Activated CD4-positive, alpha-beta T cell treated with anti-CD3 and anti-CD28 coated beads, Interleukin-2, amount 50 U/mL, for 4 hours (primary cell): ENCODE data around the gene CEP97.
A peak's percentile ranks its signal among the peaks of the same experiment; 100 is the strongest.

ENCODE experiments used
- DNase-seq, 2 experiments: peaks; one replicate each; pipeline ENCODE4 v3.0.0-alpha.2; 2020

The CEP97 gene

DNA sequence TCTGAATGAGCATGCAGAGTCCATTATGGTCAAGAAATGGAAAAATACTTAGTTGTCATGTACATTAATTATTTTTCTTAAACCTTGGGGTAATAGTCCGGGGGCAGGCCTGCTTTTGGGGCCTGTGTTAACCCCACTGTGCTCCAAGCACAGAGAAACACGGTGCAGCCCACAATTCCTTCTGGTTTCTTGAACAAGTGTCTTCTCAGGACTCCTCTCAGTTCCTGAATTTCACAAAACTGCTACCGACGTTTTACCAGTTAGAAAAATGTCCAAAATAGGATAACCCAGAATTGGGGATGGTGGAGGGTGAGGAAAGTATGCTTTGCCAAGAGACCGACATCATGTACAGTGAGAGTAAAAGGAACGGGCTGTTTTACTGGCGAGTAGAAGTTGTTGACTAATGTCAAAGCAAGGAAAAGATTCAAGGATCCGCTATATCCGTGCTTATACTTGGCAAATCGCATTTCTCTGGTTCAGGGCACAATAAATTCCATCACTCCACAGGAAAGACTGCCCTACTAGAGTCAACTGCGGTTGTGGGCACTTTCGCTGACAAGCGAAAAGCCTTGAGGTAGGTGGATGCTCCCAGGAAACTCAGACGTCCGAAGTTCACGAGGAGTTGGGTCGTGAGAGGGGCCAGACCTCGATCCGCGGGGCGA, 54.1 kb downstream of the CEP97 start:
- DNase-seq: no peak

- peak; percentile 93 to 94 for DNase-seq
These were observed 54.8 kb downstream of the CEP97 start, which contains the start of gene NXPE3 for GRCh38 chr3:101779047-101779821. NXPE3 (plus strand) TSS chr3:101779211; CDS start chr3:101785597, 6,386 bp downstream.

- DNase-seq: no peak
These were observed 55.5 kb downstream of the CEP97 start for GRCh38 chr3:101779822-101780381.

- DNase-seq: no peak
These were observed 56.2 kb downstream of the CEP97 start for GRCh38 chr3:101780661-101781060.

DNA sequence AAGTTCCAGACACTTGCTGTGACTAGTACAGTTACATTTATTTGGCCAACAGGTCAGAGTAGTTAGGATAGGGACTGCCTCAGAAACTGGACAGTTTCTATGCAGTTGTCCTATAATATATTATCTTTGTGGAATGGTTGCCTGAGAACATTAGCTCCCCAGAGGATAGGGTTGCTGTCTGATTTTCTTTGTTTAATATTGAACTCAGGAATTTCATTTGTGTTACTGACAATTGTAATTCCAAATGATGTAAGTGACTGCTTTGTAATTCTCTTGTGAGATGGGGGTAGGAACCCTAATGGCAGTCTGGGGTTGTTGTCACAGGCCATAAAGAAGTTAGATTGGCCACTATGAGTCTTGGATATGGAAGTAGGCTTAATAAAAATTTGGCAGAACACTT, 56.8 kb downstream of the CEP97 start:
- DNase-seq: no peak

DNA sequence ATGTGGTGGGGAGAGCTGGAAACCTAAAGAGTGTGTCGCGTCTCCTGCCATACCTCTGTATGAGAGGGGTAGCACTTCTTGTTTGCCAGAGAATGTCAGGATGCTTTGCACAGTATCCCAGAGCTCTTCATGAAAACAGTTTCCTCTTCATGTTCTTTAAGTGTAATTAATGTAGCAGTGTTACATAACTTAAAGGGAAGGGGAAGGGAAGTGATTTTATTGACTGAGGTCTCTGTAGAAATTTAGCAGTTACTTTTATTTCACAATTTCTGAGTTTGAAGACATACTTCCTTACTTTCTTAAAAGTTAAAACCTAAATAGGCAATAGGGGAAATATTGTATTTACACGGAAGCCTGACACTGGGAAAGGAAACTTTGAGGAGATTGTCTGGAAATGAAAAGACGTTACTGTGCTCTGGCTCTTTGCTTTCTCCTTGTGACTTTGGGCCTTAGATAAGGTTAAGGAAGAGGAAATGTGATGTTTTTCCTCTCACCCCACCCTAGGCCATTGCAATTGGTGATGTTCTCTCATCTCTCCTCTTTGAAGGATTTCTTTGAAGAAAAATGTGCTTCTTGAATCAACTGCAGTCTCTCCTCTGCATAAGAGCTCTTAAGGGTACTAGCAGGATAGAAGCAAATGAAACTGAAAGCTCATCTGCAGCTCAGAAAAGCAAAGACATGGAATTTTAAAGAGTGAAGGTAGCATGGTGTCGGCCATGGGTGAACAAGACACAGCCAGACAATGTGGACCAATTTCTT, 60.6 kb downstream of the CEP97 start:
- DNase-seq: no peak

DNA sequence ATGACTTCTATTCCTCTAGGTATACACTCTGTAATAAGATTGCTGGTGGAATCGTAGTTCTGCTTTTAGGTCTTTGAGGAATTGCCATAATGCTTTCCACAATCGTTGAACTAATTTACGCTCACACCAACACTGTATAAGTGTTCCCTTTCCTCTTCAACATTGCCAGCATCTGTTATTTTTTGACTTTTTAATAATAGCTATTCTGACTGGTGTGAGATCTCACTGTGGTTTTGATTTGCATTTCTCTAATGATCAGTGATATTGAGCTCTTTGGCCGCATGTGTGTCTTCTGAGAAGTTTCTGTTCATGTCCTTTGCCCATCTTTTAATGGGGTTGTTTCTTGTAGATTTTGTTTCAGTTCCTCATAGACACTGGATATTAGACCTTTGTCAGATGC, 67.4 kb downstream of the CEP97 start:
- DNase-seq: no peak

DNA sequence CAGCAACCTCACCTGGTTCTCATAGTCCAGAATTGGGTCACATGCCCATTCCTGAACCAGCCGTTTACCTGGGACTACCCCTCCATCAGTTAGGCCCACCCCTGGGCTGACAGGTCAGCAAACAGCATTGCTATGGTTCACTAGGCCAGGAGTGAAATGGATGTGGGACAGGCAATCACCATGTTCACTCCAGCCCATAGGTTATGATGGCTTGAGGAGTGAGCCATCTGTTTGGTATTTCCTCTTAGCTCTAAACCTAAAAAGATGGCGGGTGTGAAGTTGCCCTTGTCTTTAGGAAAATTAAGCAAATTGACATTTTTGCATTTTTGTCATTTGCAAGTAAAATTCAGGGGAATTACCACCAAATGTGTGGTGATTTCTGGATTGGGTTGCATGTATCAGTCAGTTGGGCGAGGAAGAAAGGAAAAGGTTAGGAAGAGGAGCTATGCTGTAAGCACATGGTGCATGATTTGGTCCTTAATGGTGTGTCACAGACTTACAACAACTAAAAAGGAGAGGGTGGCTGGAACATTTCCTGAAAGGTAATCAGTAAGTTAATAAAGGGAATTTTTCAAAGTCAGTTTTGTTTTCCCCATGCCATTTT, 71.8 kb downstream of the CEP97 start:
- no peak for DNase-seq

GRCh38 chr3:101801174-101801573, 76.8 kb downstream of the CEP97 start:
- no peak for DNase-seq

GRCh38 chr3:101802179-101802578, 77.8 kb downstream of the CEP97 start:
- no peak for DNase-seq

- DNase-seq: peak; percentile 31 to 44
These were observed 78.9 kb downstream of the CEP97 start for GRCh38 chr3:101803173-101803782.

GRCh38 chr3:101803939-101804338, 79.5 kb downstream of the CEP97 start:
- DNase-seq: no peak

DNA sequence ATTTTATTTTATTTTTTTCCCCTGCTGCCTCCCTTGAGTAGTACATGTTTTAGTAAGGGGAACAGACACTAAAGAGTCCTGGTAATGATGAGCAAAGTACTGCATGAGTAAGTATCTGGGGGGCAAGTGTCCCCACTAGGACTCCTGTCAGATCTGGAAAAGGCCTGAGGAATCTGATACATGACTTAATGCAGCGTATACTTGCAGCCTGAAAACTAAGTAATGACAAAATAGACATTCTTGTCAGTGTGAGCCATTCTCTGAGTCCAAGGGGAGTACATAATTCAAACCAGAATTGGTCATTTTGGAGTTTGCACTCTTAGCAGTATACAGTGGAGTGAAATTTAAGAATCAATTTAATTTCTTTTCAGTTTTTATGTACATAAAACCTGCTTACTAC, 82.1 kb downstream of the CEP97 start:
- DNase-seq: no peak

DNA sequence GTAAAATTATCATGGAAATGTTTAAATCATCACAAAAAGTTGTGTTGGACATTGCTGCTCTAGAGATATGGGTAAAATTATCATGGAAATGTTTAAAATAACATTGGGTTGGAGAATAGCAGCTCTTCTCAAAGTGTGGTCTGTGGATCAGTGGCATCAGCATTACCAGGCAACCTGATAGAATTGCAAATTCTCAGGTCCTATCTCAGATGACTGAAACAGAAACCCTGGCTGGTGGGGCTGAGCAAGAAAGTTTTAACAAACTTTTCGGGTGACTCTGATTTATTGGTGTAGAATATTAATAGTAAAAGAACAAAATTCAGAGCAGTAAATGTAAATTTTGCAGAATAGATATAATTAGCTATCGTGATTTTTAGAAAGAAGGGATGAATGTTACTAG, 83.5 kb downstream of the CEP97 start:
- no peak for DNase-seq

GRCh38 chr3:101809178-101810021, 85.0 kb downstream of the CEP97 start:
- peak; percentile 28 to 29 for DNase-seq

DNA sequence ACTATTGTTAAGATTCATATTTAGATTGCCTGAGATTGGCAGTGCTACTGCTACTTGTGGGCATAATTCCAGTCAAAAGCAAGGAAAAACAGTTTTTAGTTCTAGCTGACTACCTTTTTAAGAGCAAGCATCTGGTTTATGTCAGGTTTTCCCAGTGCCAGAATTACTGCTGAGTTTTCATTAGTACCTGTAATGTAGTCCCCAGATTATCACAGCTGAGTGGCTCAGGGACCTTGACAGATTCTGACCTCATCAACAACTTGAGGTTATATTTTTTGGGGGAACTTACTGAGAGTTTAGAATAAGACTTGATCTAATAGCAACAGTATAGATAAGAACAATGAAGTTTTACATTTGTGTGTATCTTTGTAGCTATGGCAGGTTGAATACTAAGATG, 85.6 kb downstream of the CEP97 start:
- DNase-seq: no peak

DNA sequence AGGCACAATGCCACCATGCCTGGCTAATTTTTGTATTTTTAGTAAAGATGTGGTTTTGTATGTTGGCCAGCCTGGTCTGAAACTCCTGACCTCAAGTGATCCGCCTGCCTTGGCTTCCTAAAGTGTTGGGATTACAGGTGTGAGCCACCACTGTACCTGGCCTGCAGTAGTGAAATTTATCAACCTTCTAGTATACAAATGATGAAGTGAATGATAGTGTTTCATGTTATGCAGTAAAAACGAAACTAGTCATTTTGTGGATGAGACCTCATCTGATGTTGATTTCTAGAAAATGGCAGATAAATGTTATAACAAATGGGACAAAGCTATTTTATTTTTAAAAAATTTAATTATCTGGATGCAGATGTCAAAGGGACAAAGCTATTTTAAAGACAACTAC, 87.5 kb downstream of the CEP97 start:
- DNase-seq: no peak

GRCh38 chr3:101812895-101813294, 88.5 kb downstream of the CEP97 start:
- no peak for DNase-seq

GRCh38 chr3:101813817-101814440, 89.5 kb downstream of the CEP97 start:
- DNase-seq: no peak

- DNase-seq: no peak
These were observed 90.4 kb downstream of the CEP97 start for GRCh38 chr3:101814835-101815234.
